ENCODE data around the gene NEK10. TPM values are rescaled to one million over a fixed set of nuclear protein-coding genes. Genes with fewer than 3 reads are reported as not detected.

The NEK10 gene
- total RNA-seq, 1 experiment from 2014 or later: 1.2 TPM

- peak; percentile 54 for DNase-seq (ENCODE audit: low read depth, low spot score)
- no TSS peak for BruUV-seq (replicated peaks)
- POLR2A ChIA-PET: no interaction called here
Observed at GRCh38 chr3:27134171-27134796, 234.9 kb downstream of the NEK10 start.

More at GRCh38 chr3:27134171-27134796, 234.9 kb downstream of the NEK10 start:
- no peak overlapping the region for H3K4me3 ChIP-seq (replicated peaks in 1 of 2; ENCODE audit: low read depth in 1 of 2, low read length in 2 of 2)
- no peak overlapping the region for H2AFZ ChIP-seq (ENCODE audit: low read depth, low read length, poor library complexity, severe bottlenecking)
- H3K4me1 ChIP-seq (ENCODE audit: control insufficient read depth in 1 of 2, insufficient read depth in 2 of 2, low read length in 2 of 2): no peaks in the 10 kb centered on the region
- ATAC-seq: peak; percentile 95
- RAD21 ChIA-PET (ENCODE audit: low non-redundant PET in 1 of 2, low total read pairs in 2 of 2, uncharacterized antibody in 2 of 2, unreplicated experiment in 2 of 2): interaction anchor here (0.6 to 1.7 kb wide), 4 partner anchors 119 to 205 kb away, joined by 3 to 9 read pairs (median 5); no protein-coding TSS in a partner anchor
- intact Hi-C loops (cut with micrococcal nuclease): loop anchor here (1.0 to 5.0 kb wide), 4 partner anchors 120 to 1193 kb away; no protein-coding TSS in a partner anchor
- no peak overlapping the region for H3K9ac ChIP-seq (ENCODE audit: low read length)
- no peaks in the 10 kb centered on the region for H4K20me1 ChIP-seq (ENCODE audit: insufficient read depth)
- H3K79me2 ChIP-seq (ENCODE audit: insufficient read depth, low read length): no peaks in the 10 kb centered on the region
- no peaks in the 10 kb centered on the region for H3K27me3 ChIP-seq (ENCODE audit: insufficient read depth, low read length)
- no peaks in the 10 kb centered on the region for H3K36me3 ChIP-seq (ENCODE audit: control insufficient read depth in 1 of 2, insufficient read depth in 2 of 2, low read length in 2 of 2)
- no peak overlapping the region; the same call in 1 of the 2 replicates for H3K4me2 ChIP-seq (ENCODE audit: low read length)
- CTCF ChIA-PET: interaction anchor here (0.6 to 5.6 kb wide), 8 partner anchors 8 to 1194 kb away, joined by 3 to 57 read pairs (median 4); no protein-coding TSS in a partner anchor
- H3K9me2 ChIP-seq (ENCODE audit: insufficient read depth): no peaks in the 10 kb centered on the region
- H3K27ac ChIP-seq (ENCODE audit: low read depth, low read length): no peak overlapping the region
- no peaks in the 10 kb centered on the region for H3K9me3 ChIP-seq (ENCODE audit: control insufficient read depth in 1 of 2, insufficient read depth in 1 of 2, low read depth in 1 of 2, low read length in 2 of 2)
- no peak for TF ChIP-seq EGR1 (IDR thresholded peaks at IDR 0.05; ENCODE audit: low read depth)
- TF ChIP-seq RAD21 (IDR thresholded peaks at IDR 0.05; ENCODE audit: low read depth): peak; percentile 95
- peak; percentile 82 to 90 (median 87) for TF ChIP-seq CTCF (IDR thresholded peaks at IDR 0.05 in 2 of 3, conservative IDR thresholded peaks at IDR 0.05 in 1 of 3; ENCODE audit: borderline replicate concordance in 1 of 3, insufficient read depth in 1 of 3, low read depth in 2 of 3, low read length in 2 of 3)
